HL-60 (cell line): ENCODE results near the gene TUBB4B.

ENCODE experiments used
- POLR2AphosphoS5 ChIP-seq: IDR thresholded peaks from 2 replicates; pipeline ENCODE4 v1.6.1; 2012; ENCODE audit warnings: low read depth
- TF ChIP-seq, protein P1 (sequence below): IDR thresholded peaks from one replicate; pipeline ENCODE4 v1.5.1; 2011; ENCODE audit warnings: low read length, control low read depth, inconsistent platforms; ENCODE audit not compliant: insufficient read depth

DNA sequence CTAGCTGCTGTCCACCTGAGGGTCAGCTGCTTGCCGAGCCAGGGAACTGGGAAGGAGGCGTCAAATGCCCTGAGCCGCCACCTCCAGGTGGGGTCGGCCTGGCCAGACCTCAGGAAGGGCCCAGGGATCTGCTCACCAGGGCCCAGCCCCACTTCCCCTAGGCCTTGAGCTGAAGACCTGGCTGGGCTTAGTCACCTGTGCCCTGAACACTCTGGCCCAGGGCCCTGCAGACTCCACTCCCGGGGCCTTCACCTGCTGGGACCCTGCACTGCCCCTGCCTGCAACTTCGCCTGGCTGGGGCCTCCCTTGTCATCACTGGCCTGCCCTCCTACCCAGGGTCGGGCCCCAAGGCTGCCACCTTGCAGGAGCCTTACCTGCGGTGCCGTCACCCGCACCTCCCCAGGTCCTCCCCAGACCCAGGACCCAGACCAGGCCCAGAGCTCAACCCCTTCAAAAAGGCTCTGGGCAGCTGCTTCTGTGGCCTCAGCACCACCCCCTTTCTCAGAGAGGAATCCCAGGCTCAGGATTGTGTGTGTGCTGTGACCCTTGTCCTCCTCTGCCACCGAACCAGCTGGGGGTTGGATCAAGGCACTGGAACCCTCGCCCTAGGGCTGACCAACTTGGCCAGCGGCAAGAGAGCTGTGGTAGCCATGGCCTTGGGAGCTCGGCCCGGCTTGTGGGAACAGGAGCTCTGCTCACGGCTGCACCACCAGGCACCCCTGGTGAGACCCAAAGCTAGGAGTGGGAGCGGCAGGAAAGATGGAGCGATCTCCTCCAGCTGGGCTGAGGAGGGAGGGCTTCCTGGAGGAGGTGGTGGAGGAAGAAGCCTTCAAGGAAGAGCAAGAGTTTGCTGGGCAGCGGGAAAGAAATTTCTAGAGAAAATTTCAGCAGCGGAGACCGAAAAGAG lies 12.9 kb downstream of the TUBB4B start:
- no peak for TF ChIP-seq POLR2AphosphoS5
- TF ChIP-seq, protein P1, sequence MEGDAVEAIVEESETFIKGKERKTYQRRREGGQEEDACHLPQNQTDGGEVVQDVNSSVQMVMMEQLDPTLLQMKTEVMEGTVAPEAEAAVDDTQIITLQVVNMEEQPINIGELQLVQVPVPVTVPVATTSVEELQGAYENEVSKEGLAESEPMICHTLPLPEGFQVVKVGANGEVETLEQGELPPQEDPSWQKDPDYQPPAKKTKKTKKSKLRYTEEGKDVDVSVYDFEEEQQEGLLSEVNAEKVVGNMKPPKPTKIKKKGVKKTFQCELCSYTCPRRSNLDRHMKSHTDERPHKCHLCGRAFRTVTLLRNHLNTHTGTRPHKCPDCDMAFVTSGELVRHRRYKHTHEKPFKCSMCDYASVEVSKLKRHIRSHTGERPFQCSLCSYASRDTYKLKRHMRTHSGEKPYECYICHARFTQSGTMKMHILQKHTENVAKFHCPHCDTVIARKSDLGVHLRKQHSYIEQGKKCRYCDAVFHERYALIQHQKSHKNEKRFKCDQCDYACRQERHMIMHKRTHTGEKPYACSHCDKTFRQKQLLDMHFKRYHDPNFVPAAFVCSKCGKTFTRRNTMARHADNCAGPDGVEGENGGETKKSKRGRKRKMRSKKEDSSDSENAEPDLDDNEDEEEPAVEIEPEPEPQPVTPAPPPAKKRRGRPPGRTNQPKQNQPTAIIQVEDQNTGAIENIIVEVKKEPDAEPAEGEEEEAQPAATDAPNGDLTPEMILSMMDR, result no peak
